HepG2 (cell line): ENCODE measurements around the gene RHEBL1. TPM values are rescaled to one million over a fixed set of nuclear protein-coding genes. Genes with fewer than 3 reads are reported as not detected.

Source experiments
- ADNP ChIP-seq: sonication (generic); formaldehyde crosslinking; IDR thresholded peaks from 2 replicates; pipeline ENCODE4 v1.4.0; 2020; ENCODE audit warnings: missing genetic modification reagents
- AGO2 ChIP-seq: fragments of 200-400 bp; formaldehyde crosslinking; optimal IDR thresholded peaks from 2 replicates; pipeline ENCODE3; 2017; ENCODE audit warnings: mild to moderate bottlenecking, low read depth, low read length, moderate library complexity
- EP300 ChIP-seq, 3 experiments: sonication (generic) in 1 of 3; formaldehyde crosslinking in 1 of 3; IDR thresholded peaks; 2 replicates each; pipeline versions ENCODE4 v1.5.1 to v1.6.1; 2011 to 2020; ENCODE audit warnings: low read depth in 2 of 3, low read length in 2 of 3, borderline replicate concordance in 1 of 3, improper control_type of control experiment in 1 of 3, mild to moderate bottlenecking in 1 of 3, missing genetic modification reagents in 1 of 3, moderate library complexity in 1 of 3
- HNF4G ChIP-seq, 2 experiments: sonication (generic) in 1 of 2; formaldehyde crosslinking in 1 of 2; IDR thresholded peaks; 2 replicates each; pipeline versions ENCODE4 v1.4.0 to v1.6.1; 2011 to 2020; ENCODE audit warnings: borderline replicate concordance in 2 of 2, low read depth in 2 of 2, mild to moderate bottlenecking in 2 of 2, low read length in 1 of 2, missing genetic modification reagents in 1 of 2, moderate library complexity in 1 of 2
- JUND ChIP-seq: sonication (generic); formaldehyde crosslinking; IDR thresholded peaks from 2 replicates; pipeline ENCODE4 v1.8.0; 2022; ENCODE audit warnings: mild to moderate bottlenecking, missing genetic modification reagents
- NR2F2 ChIP-seq: IDR thresholded peaks from 2 replicates; pipeline ENCODE4 v1.6.1; 2012; ENCODE audit warnings: low read depth, inconsistent platforms, borderline replicate concordance
- PRDM10 ChIP-seq: sonication (generic); formaldehyde crosslinking; IDR thresholded peaks from 2 replicates; pipeline ENCODE4 v1.4.0; 2020; ENCODE audit warnings: low read depth, missing genetic modification reagents
- REPIN1 ChIP-seq: sonication (generic); formaldehyde crosslinking; IDR thresholded peaks from 2 replicates; pipeline ENCODE4 v1.8.0; 2022; ENCODE audit warnings: missing genetic modification reagents, low read depth, mild to moderate bottlenecking, borderline replicate concordance
- RNF2 ChIP-seq: fragments of 450-650 bp; conservative IDR thresholded peaks from 2 replicates; pipeline ENCODE4 v1.6.1; 2016; ENCODE audit warnings: low read depth
- SMYD3 ChIP-seq: sonication (generic); formaldehyde crosslinking; IDR thresholded peaks from 2 replicates; pipeline ENCODE4 v1.8.1; 2023; ENCODE audit warnings: mild to moderate bottlenecking, missing genetic modification reagents
- STAT5B ChIP-seq: sonication (generic); formaldehyde crosslinking; IDR thresholded peaks from 2 replicates; pipeline ENCODE4 v1.4.0; 2020; ENCODE audit warnings: missing genetic modification reagents
- TEAD2 ChIP-seq: sonication (generic); formaldehyde crosslinking; IDR thresholded peaks from 2 replicates; pipeline ENCODE4 v1.9.0; 2021; ENCODE audit warnings: missing genetic modification reagents
- TMF1 ChIP-seq: sonication (generic); formaldehyde crosslinking; IDR thresholded peaks from 2 replicates; pipeline ENCODE4 v1.8.1; 2022; ENCODE audit warnings: low read depth, missing genetic modification reagents
- ZBTB3 ChIP-seq: sonication (generic); formaldehyde crosslinking; IDR thresholded peaks from 2 replicates; pipeline ENCODE4 v1.4.0; 2020; ENCODE audit warnings: low read depth, mild to moderate bottlenecking, moderate library complexity, missing genetic modification reagents, borderline replicate concordance
- ZBTB44 ChIP-seq: sonication (generic); formaldehyde crosslinking; IDR thresholded peaks from 2 replicates; pipeline ENCODE4 v1.4.0; 2020; ENCODE audit warnings: missing genetic modification reagents
- ZNF232 ChIP-seq: sonication (generic); formaldehyde crosslinking; IDR thresholded peaks from 2 replicates; pipeline ENCODE4 v1.4.0; 2020; ENCODE audit warnings: missing genetic modification reagents, borderline replicate concordance
- ZNF414 ChIP-seq: sonication (generic); formaldehyde crosslinking; IDR thresholded peaks from 2 replicates; pipeline ENCODE4 v1.5.0; 2020; ENCODE audit warnings: missing genetic modification reagents
- ZNF605 ChIP-seq: sonication (generic); formaldehyde crosslinking; IDR thresholded peaks from 2 replicates; pipeline ENCODE4 v1.8.0; 2022; ENCODE audit warnings: mild to moderate bottlenecking, missing genetic modification reagents
- polyA plus RNA-seq, 8 experiments: library from polyadenylated mRNA; depleted of rRNA in 3 of 8; stranded (reverse) in 7 of 8; unstranded in 1 of 8; fragments of >200 nt; fragmentation: Illumina TruSeq in 4 of 8; extraction: Trizol in 4 of 8; gene quantifications; 2 replicates each; pipeline versions ENCODE4 v1.2.1 to v1.2.3, GENCODE V29; 2011 to 2016; ENCODE audit warnings: low read depth in 4 of 8, missing spikeins in 1 of 8, mixed read lengths in 1 of 8; ENCODE audit not compliant: insufficient read depth in 1 of 8
- total RNA-seq, 5 experiments: library from RNA; depleted of rRNA; stranded (reverse); fragments of >200 nt; fragmentation: Illumina TruSeq; extraction: Trizol; gene quantifications; 2 replicates each; pipeline ENCODE4 v1.2.3, GENCODE V29; 2016; ENCODE audit warnings: low read depth in 1 of 5

Gene RHEBL1
- total and polyA plus RNA-seq, 2 of the 13 experiments (the other 11 are each of a cell fraction or from before 2014, with no cell fraction given), result 1.4 to 2.5 TPM

GRCh38 chr12:49060237-49061156 is 9.3 kb downstream of the RHEBL1 start, which contains the start of gene KMT2D (continued):
- TF ChIP-seq PRDM10 (CRISPR knock-in tag) (no peak; the same call in none of the 2 replicates), AGO2 (peak; percentile 64), JUND (CRISPR knock-in tag) (no peak; the same call in 1 of the 2 replicates), ZNF414 (CRISPR knock-in tag) (peak; percentile 97), ZBTB44 (peak; percentile 56; the same call in 1 of the 2 replicates), NR2F2 (no peak), SMYD3 (CRISPR knock-in tag) (no peak), TMF1 (CRISPR knock-in tag) (0 out of 2 replicates have a peak, but pooled peaks have one; percentile 41), ZBTB3 (CRISPR knock-in tag) (no peak), RNF2 (peak; percentile 57; the same call in 1 of the 2 replicates), ZNF232 (CRISPR knock-in tag) (peak; percentile 12), ZNF605 (peak; percentile 95), EP300 (IDR thresholded peaks at IDR 0.05; ENCODE audit: low read depth in 2 of 2, low read length in 2 of 2) (0 out of 4 replicates have a peak, but pooled peaks of 1 of the 2 experiments have one; percentile 44), EP300 (CRISPR knock-in tag; IDR thresholded peaks at IDR 0.05; ENCODE audit: borderline replicate concordance) (peak; percentile 73), ADNP (CRISPR knock-in tag) (no peak), TEAD2 (CRISPR knock-in tag) (no peak), REPIN1 (CRISPR knock-in tag) (peak; percentile 84), STAT5B (CRISPR knock-in tag) (no peak), HNF4G (IDR thresholded peaks at IDR 0.05; ENCODE audit: borderline replicate concordance, low read depth, low read length) (peak; percentile 66; the same call in 1 of the 2 replicates), HNF4G (CRISPR knock-in tag; IDR thresholded peaks at IDR 0.05; ENCODE audit: borderline replicate concordance, low read depth) (no peak)
